HG03064 (cell line): Measurements from ENCODE around the gene NQO2.
"Not testable (repeated sequence)": the region's sequence is repeated elsewhere in the genome, so short reads cannot be mapped to it uniquely, and the experiment has no call there.

ENCODE experiments used
- ATAC-seq: cut with Tn5 transposase; IDR thresholded peaks from one replicate; pipeline ENCODE4 v1.9.1; 2021; ENCODE audit warnings: low read depth; ENCODE audit not compliant: unreplicated experiment

NQO2 gene

GRCh38 chr6:3011592-3011991, 11.9 kb downstream of the NQO2 start:
- no peak for ATAC-seq

GRCh38 chr6:3013486-3013885, 13.8 kb downstream of the NQO2 start:
- ATAC-seq = no peak

DNA sequence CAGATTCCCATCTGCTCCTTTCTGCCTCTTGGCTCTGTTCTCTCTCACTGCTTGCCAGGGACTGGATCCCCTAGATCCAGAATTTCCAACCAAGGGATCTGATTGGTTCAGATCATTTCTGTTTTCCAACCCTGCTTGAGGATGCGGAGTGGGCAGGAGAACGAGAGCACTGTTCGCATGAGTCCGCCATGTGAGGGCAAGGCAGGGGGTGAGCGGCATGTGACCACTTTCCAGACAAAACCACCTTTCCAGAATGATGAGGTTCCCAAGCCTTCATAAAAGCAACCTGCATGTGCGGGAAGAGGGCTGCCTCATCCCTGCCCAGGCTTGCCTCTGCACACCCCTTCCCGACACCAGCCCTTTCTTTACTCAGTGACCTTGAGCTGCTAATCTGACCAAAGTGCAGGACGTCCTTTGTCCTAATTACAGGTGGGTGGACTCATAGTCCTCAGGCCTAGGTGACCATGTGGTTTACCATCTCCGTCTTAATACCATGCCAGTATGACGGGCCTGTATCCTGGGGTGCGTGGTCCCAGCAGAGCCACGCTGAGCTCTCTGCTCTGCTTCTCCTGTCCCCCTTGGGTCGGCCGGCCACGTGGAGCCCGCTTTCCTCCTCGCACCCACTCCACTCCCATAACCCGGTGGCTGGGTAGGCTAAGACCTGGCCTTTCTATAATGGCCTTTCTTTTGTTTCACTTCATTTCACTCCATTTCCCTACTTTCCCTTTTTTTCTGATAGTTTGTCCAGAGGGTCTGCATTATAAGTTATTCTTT, 14.4 kb downstream of the NQO2 start:
- no peak for ATAC-seq

GRCh38 chr6:3014675-3015066, 15.0 kb downstream of the NQO2 start:
- no peak for ATAC-seq

- no peak for ATAC-seq
Measured at GRCh38 chr6:3015144-3015543, 15.4 kb downstream of the NQO2 start.

- ATAC-seq = no peak
Measured at GRCh38 chr6:3016473-3017280, 17.0 kb downstream of the NQO2 start.

- no peak for ATAC-seq
Measured at GRCh38 chr6:3017304-3017703, 17.6 kb downstream of the NQO2 start.

GRCh38 chr6:3019065-3019464, 19.4 kb downstream of the NQO2 start:
- ATAC-seq = no peak

GRCh38 chr6:3019749-3020320, 20.1 kb downstream of the NQO2 start:
- no peak for ATAC-seq

DNA sequence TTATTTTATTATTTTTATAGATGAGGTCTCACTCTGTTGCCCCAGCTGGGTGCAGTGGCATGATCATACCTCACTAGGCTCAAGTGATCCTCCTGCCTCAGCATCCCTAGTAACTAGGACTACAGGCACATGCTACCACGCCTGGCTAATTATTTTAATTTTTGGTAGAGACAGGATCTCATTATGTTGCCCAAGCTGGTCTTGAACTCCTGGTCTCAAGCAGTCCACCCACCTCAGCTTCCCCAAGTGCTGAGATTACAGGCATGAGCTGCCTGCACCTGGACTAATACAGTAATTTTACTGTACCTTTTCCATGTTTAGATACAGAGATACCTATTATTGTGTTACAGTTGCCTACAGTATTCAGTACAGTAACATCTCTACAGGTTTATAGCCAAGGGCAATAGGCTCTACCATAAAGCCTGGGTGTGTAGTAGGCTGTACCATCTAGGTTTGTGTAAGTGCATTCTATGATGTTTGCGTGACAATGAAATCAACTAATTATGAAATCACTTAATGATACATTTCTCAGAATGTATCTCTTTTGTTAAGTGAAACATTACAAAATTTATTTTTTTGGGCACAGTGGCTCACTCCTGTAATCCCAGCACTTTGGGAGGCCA, 21.4 kb downstream of the NQO2 start:
- ATAC-seq = not testable (repeated sequence)

- no peak for ATAC-seq
Measured at GRCh38 chr6:3022765-3023662, 23.3 kb downstream of the NQO2 start.

DNA sequence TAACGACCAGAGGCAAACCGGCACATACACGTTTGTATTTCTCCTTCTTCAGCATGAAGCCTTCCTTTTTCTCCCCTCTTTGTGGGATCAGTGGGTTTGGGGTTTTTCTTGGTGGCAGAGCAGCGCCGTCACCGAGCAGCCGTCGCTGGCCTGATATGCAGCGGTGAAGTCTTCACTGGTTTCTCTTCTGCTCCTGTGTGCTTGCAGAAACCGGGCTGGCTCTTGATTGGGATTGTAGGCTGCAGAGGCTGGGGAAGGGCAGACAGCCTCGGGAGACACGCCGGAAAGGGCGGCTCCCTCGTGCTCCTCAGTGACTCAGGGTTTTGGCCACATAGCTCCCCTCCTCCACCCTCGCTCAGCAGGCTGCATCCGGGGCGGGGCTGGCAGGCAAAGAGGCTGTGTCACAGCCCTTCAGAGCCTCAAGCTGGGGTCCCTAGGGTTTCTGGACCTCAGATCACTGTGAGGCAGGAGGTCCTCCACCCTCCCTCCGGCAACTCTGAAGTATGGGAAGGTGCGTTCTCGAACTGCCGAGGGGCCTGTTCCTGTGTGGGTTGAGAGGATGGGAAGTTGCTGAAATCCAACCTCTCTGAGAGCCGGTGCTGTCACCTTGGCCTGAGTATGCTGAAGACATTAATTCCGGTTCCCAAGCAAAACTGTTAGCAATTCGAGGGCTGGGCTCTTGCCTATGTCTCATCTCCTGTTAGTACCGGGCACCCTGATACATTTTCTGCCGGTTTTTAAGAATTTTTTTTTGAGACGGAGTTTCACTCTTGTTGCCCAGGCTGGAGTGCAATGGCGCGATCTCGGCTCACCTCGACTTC, 24.2 kb downstream of the NQO2 start:
- peak; percentile 77 for ATAC-seq

- ATAC-seq = peak; percentile 55
Measured at GRCh38 chr6:3026791-3027626, 27.3 kb downstream of the NQO2 start.

DNA sequence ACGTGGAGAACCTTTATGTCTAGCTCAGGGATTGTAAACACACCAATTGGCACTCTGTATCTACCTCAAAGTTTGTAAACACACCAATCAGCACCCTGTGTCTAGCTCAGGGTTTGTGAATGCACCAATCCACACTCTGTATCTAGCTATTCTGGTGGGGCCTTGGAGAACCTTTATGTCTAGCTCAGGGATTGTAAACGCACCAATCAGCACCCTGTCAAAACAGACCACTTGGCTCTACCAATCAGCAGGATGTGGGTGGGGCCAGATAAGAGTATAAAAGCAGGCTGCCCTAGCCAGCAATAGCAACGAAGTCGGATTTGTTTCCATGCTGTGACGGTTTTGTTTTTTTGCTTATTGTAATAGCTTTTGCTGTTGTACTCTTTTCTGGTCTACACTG, 28.5 kb downstream of the NQO2 start:
- not testable (repeated sequence) for ATAC-seq

DNA sequence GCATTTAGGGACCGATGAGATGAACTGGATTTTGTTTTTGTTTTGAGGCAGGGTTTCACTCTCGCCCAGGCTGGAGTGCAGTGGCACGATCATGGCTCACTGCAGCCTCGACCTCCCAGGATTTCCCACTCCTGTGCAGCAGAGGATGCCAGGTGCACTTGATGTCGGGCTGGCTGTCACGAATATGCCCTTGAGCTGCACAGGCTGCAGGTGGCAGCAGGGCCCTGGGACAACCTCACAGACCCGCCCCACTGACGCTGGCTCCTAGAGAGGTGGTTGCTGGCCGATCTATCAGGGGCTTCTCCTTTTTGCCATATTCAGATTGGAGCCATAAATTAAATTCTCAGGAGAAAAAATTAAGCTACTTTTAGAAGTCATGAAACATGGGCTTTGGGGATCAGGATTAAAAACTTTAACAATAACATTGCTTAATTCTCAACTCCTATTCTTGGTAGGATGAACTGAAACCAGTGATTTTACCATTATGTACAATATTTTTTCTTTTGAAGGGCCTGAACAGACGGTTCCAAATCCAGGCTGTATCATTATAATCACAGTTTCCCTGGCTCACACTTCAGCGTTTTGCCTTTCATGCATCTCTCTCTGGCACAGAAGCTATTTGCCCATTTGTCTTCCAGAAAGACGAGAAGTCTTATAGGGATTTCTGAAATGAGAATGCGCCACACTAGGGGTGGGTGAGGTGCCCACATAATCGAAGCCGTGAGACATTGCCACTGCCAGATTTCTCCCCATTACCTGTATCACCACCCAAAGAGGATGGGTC, 32.4 kb downstream of the NQO2 start:
- no peak for ATAC-seq

DNA sequence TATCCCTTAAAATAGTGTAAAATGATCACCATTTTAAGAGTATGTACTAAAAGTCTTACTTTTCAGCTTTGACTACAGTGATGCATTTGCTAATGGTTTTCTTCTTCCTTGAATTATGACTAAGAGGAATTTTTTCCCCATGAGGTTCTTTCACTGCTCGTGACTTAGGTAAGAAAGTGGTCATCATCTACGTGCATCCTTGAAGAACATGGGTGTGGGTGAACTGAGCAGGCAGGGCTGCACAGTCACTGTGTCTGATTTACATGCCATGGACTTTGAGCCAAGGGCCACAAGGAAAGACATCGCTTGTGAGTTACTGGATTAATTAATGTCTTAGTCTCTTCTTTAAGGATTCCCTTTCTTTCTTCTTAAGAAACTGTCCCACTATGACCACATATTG, 33.3 kb downstream of the NQO2 start:
- ATAC-seq = no peak

DNA sequence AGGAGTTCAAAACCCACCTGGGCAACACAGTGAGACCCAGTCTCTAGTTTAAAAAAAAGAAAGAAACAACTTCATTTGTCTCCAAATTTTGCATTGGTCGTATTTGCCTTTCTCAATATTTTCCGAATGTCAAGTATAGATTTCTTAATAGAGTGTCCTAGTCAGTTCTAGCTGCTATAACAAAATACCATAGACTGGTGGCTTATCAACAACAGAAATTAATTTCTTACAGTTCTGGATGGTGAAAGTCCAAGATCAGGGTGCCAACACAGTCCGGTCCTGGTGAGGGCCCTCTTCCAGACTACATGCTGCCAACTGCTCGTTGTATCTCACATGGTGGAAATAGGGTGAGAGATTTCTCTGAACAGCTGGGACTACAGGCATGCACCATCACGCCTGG, 34.0 kb downstream of the NQO2 start:
- no peak for ATAC-seq

GRCh38 chr6:3035397-3035796, 35.7 kb downstream of the NQO2 start:
- no peak for ATAC-seq
